Measurements from ENCODE around the gene CTU2.

Gene CTU2

GRCh38 chr16:88758227-88758943 lies 52.1 kb downstream of the CTU2 start:
- TF ChIP-seq CTCF (IDR thresholded peaks at IDR 0.05; ENCODE audit: extremely low read depth, missing control alignments), result no peak
- DNase-seq (ENCODE audit: low spot score), result no peak

DNA sequence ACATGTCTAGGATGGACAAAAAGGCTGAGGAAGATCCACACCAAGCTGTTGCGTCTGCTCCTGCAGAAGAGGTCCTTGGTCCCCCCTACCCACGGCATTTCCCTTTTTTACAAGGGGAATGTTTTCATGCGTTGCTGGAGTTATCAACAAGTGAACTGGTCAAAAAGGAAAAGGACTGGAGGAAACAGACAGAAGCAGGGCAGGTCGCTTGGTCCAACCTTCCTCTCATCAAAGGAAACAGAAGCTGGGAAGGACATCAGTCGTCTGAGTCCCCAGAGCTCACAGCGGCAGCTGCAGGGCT lies 52.6 kb downstream of the CTU2 start:
- no peak for TF ChIP-seq CTCF (IDR thresholded peaks at IDR 0.05; ENCODE audit: extremely low read depth, missing control alignments)
- no peak for DNase-seq (ENCODE audit: low spot score)

DNA sequence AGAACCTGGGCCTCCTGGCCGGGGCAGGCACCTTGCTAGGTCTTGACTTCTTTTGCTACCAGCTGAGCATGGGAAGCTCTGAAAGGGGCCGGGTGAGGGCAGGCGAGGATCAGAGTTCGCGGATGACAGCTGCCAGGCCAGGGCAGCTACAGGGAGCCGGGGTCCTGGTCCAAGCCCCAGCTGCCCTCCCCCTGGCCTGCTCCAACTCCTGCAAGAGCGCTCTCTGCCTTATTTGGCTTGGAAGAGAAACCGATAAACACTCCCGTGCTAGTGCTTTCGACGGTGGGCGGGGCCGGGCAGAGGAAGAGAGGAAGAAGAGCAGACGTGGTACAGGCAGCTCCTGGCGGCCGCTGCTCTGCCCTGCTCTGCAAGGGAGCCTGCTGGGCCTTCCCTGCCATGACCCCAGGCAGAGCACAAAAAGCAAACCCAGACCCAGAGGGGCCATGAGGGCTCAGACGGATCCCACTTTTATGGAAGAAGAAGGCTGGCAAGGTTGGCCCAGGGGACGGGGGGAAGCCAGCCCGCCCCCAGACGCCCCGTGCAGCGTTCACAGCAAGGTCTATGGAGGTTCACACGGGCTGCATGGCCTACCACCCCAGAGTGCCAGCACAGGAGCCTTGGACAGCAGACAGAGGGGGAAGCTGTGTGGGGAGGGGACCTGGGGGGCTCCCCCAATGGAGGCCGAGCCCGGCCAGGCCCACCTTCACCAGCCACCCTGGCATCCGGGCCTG lies 53.1 kb downstream of the CTU2 start:
- no peak for DNase-seq (ENCODE audit: low spot score)
- TF ChIP-seq CTCF (IDR thresholded peaks at IDR 0.05; ENCODE audit: extremely low read depth, missing control alignments), result no peak

- TF ChIP-seq CTCF (IDR thresholded peaks at IDR 0.05; ENCODE audit: extremely low read depth, missing control alignments), result no peak
- DNase-seq (ENCODE audit: low spot score), result no peak
Observed at GRCh38 chr16:88759976-88760350, 53.7 kb downstream of the CTU2 start.

- no peak for DNase-seq (ENCODE audit: low spot score)
- no peak for TF ChIP-seq CTCF (IDR thresholded peaks at IDR 0.05; ENCODE audit: extremely low read depth, missing control alignments)
Observed at GRCh38 chr16:88760424-88761142, 54.3 kb downstream of the CTU2 start.

DNA sequence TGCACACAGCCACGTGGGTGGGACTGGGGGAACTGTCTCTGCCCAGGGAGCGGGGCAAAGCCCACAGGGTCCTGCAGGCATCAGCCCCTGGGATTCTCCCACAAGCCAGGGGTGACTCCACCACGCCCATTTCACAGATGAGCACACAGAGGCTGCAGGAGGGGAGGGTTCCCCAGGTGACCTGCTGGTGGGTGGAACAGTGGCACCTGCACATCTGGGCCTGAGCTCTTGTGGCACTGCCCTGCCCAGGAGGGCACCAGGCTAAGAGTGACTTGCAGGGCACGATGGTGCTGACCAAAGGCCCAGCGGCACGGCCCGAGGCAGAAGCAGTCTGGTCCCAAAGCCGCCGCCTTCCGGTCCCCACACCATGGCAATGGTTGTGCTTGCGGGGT lies 54.8 kb downstream of the CTU2 start:
- no peak for TF ChIP-seq CTCF (IDR thresholded peaks at IDR 0.05; ENCODE audit: extremely low read depth, missing control alignments)
- DNase-seq (ENCODE audit: low spot score), result no peak

GRCh38 chr16:88761830-88762229 lies 55.5 kb downstream of the CTU2 start:
- no peak for DNase-seq (ENCODE audit: low spot score)
- no peak for TF ChIP-seq CTCF (IDR thresholded peaks at IDR 0.05; ENCODE audit: extremely low read depth, missing control alignments)

Measured in GM20000 (cell line).